ENCODE results near the gene PTX4.

DNA sequence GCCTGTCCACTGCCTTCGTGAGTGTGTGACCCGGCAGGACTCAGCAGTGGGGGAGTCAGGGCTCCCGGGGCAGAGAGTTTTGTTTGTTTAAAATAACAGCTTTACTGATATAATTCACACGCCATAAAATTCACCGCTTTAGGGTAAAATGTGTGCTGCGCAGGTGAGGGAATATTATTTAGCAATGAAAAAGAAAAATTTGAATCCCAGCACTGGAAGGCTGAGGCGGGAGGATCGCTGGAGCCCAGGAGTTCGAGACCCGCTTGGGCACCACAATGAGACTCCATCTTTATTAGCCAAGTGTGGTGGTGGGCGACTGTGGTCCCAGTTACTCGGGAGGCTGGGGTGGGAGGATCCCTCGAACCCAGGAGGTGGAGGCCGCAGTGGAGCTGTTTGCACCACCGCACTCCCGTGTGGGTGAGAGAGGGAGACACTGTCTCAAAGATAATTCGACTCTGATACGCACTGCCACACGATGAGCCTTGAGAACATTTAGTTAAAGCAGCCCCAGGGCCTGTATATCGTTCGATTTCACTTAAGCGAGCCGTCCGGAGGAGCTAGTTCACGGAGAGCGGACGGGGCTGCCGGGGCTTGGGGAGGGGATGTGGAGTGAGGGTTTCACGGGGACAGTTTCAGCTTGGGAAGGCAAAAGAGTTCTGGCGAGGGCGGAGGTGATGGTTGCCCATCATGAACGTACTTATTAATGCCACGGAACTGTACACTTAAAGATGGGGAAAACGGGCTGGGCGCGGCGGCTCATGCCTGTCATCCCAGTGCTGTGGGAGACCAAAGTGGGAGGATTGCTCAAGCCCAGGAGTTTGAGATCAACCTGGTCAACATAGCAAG, 14.6 kb upstream of the PTX4 start:
- TF ChIP-seq CTCF (IDR thresholded peaks at IDR 0.05) (no peak), POLR2A (IDR thresholded peaks at IDR 0.05) (no peak)

Measured in right lobe of liver (tissue), 4 donors.